Liver (tissue), 9 donors: ENCODE data around the gene TMTC4. TPM values are rescaled to one million over a fixed set of nuclear protein-coding genes. Genes with fewer than 3 reads are reported as not detected.

Experiments
- DNase-seq: peaks from one replicate; pipeline ENCODE4 v3.0.0-alpha.2; 2017; ENCODE audit warnings: low spot score
- H3K27ac ChIP-seq, 2 donors: one replicate each; pipeline ENCODE4 v1.7.0; 2013; ENCODE audit warnings: inconsistent platforms in 2 of 2, low read length in 2 of 2, control low read depth in 1 of 2, low read depth in 1 of 2, mild to moderate bottlenecking in 1 of 2
- H3K27me3 ChIP-seq, 4 donors: one replicate each; pipeline versions ENCODE4 v1.6.1 to v1.7.0; 2013; ENCODE audit warnings: low read length in 3 of 4, inconsistent platforms in 1 of 4, mild to moderate bottlenecking in 1 of 4, moderate library complexity in 1 of 4; ENCODE audit not compliant: control insufficient read depth in 4 of 4, insufficient read depth in 4 of 4
- H3K36me3 ChIP-seq, 4 donors: one replicate each; pipeline versions ENCODE4 v1.6.1 to v1.7.0; 2013; ENCODE audit warnings: low read length in 3 of 4, mild to moderate bottlenecking in 3 of 4, low read depth in 1 of 4, moderate library complexity in 1 of 4; ENCODE audit not compliant: control insufficient read depth in 4 of 4, insufficient read depth in 3 of 4
- H3K4me1 ChIP-seq, 4 donors: one replicate each; pipeline versions ENCODE4 v1.6.1 to v1.7.0; 2013; ENCODE audit warnings: low read length in 3 of 4, mild to moderate bottlenecking in 3 of 4, moderate library complexity in 1 of 4; ENCODE audit not compliant: control insufficient read depth in 4 of 4, insufficient read depth in 4 of 4
- H3K4me3 ChIP-seq, 3 donors: one replicate each; pipeline versions ENCODE4 v1.6.1 to v1.7.0; 2013; ENCODE audit warnings: low read length in 3 of 3, control low read depth in 1 of 3, low read depth in 1 of 3, mild to moderate bottlenecking in 1 of 3
- H3K9ac ChIP-seq, 2 donors: one replicate each; pipeline ENCODE4 v1.7.0; 2013; ENCODE audit warnings: low read length in 2 of 2, mild to moderate bottlenecking in 2 of 2, moderate library complexity in 2 of 2, control low read depth in 1 of 2, low read depth in 1 of 2
- H3K9me3 ChIP-seq, 4 donors: one replicate each; pipeline versions ENCODE4 v1.6.1 to v1.7.0; 2013; ENCODE audit warnings: low read length in 3 of 4; ENCODE audit not compliant: control insufficient read depth in 4 of 4
- ATF3 ChIP-seq: IDR thresholded peaks from 2 replicates; pipeline ENCODE4 v1.6.1; 2016; ENCODE audit warnings: antibody characterized with exemption
- CTCF ChIP-seq: fragments of 150-350 bp; IDR thresholded peaks from 2 replicates; pipeline ENCODE4 v1.5.1; 2017; ENCODE audit warnings: improper control_type of control experiment, low read depth, low read length; ENCODE audit not compliant: missing input control
- EGR1 ChIP-seq, 2 donors: IDR thresholded peaks; 2 replicates each; pipeline ENCODE4 v1.6.1; 2016 to 2018; ENCODE audit warnings: antibody characterized with exemption in 2 of 2, low read depth in 2 of 2
- FOXA1 ChIP-seq: IDR thresholded peaks from 2 replicates; pipeline ENCODE4 v1.6.1; 2016; ENCODE audit warnings: antibody characterized with exemption
- GABPA ChIP-seq, 2 donors: IDR thresholded peaks in 1 of 2; conservative IDR thresholded peaks in 1 of 2; 2 replicates each; pipeline ENCODE4 v1.6.1; 2016; ENCODE audit warnings: antibody characterized with exemption in 2 of 2, mild to moderate bottlenecking in 1 of 2, moderate library complexity in 1 of 2
- HNF4A ChIP-seq, 2 donors: conservative IDR thresholded peaks; 2 replicates each; pipeline ENCODE4 v1.6.1; 2016; ENCODE audit warnings: antibody characterized with exemption in 2 of 2, mild to moderate bottlenecking in 2 of 2
- HNF4G ChIP-seq: IDR thresholded peaks from 2 replicates; pipeline ENCODE4 v1.6.1; 2016; ENCODE audit warnings: antibody characterized with exemption
- JUND ChIP-seq, 2 donors: IDR thresholded peaks; 2 replicates each; pipeline ENCODE4 v1.6.1; 2016; ENCODE audit warnings: antibody characterized with exemption in 2 of 2
- MAX ChIP-seq: IDR thresholded peaks from 2 replicates; pipeline ENCODE4 v1.6.1; 2016; ENCODE audit warnings: antibody characterized with exemption
- NR2F2 ChIP-seq: IDR thresholded peaks from 2 replicates; pipeline ENCODE4 v1.6.1; 2016; ENCODE audit warnings: antibody characterized with exemption
- RAD21 ChIP-seq, 2 donors: IDR thresholded peaks; 2 replicates each; pipeline ENCODE4 v1.6.1; 2016; ENCODE audit warnings: antibody characterized with exemption in 2 of 2, mild to moderate bottlenecking in 2 of 2
- REST ChIP-seq: IDR thresholded peaks from 2 replicates; pipeline ENCODE4 v1.6.1; 2016; ENCODE audit warnings: antibody characterized with exemption, mild to moderate bottlenecking
- RXRA ChIP-seq, 2 donors: IDR thresholded peaks; 2 replicates each; pipeline ENCODE4 v1.6.1; 2017 to 2018; ENCODE audit warnings: antibody characterized with exemption in 2 of 2, mild to moderate bottlenecking in 1 of 2
- SP1 ChIP-seq: IDR thresholded peaks from 2 replicates; pipeline ENCODE4 v1.6.1; 2018; ENCODE audit warnings: antibody characterized with exemption, mild to moderate bottlenecking
- TAF1 ChIP-seq: conservative IDR thresholded peaks from 2 replicates; pipeline ENCODE4 v1.6.1; 2016; ENCODE audit warnings: antibody characterized with exemption, mild to moderate bottlenecking
- YY1 ChIP-seq: IDR thresholded peaks from 2 replicates; pipeline ENCODE4 v1.6.1; 2016; ENCODE audit warnings: antibody characterized with exemption, mild to moderate bottlenecking
- ZBTB33 ChIP-seq: IDR thresholded peaks from 2 replicates; pipeline ENCODE4 v1.6.1; 2016; ENCODE audit warnings: antibody characterized with exemption
- WGBS: extraction: QIAGEN DNeasy Blood & Tissue Kit; methylation state at CpG from one replicate; pipeline ENCODE4 v1.1.7; 2013; 5-methylcytosine and 5-hydroxymethylcytosine counted together
- polyA plus RNA-seq, 2 donors: library from polyadenylated mRNA; stranded (reverse) in 1 of 2; unstranded in 1 of 2; fragments of 200-250 nt in 1 of 2; fragments of >200 nt in 1 of 2; fragmentation: Nextera tagmentation in 1 of 2; extraction: Ambion mirVana in 1 of 2; gene quantifications; one replicate each; pipeline versions ENCODE4 v1.2.1 to v1.2.3, GENCODE V29; 2013 to 2015
- total RNA-seq, 2 donors: library from RNA; depleted of rRNA; stranded (reverse); fragments of >200 nt; gene quantifications; one replicate each; pipeline ENCODE4 v1.2.3, GENCODE V29; 2014
- donor health status: healthy.
- donor health status: healthy.
- donor health status: healthy.
- donor health status: healthy.
- donor health status: healthy.

The TMTC4 gene
- total and polyA plus RNA-seq, 4 donors, result 7.3 to 26.4 (median 12.3) TPM

- H3K9me3 ChIP-seq, result no peaks in the 10 kb centered on the region
- no peaks in the 10 kb centered on the region for H3K36me3 ChIP-seq
- H3K27ac ChIP-seq, result no peak overlapping the region
- H3K9ac ChIP-seq, result no peak overlapping the region
- TF ChIP-seq GABPA (IDR thresholded peaks at IDR 0.05 in 1 of 2, conservative IDR thresholded peaks at IDR 0.05 in 1 of 2), result no peak
- TF ChIP-seq EGR1 (IDR thresholded peaks at IDR 0.05; ENCODE audit: low read depth in 2 of 2), result no peak
- TF ChIP-seq HNF4A (conservative IDR thresholded peaks at IDR 0.05), result no peak
- TF ChIP-seq ATF3, result no peak
- TF ChIP-seq CTCF, result no peak
- TF ChIP-seq ZBTB33, result no peak
- no peak for TF ChIP-seq JUND (IDR thresholded peaks at IDR 0.05)
- no peak for TF ChIP-seq HNF4G
- no peak for TF ChIP-seq RXRA (IDR thresholded peaks at IDR 0.05)
- TF ChIP-seq REST, result no peak
- TF ChIP-seq FOXA1, result no peak
- no peak for DNase-seq
- H3K4me3 ChIP-seq, result no peak overlapping the region
- H3K4me1 ChIP-seq, result no peaks in the 10 kb centered on the region
- WGBS, result 93% methylated on average over 7 of the region's 7 CpGs
- H3K27me3 ChIP-seq, result no peaks in the 10 kb centered on the region
Observed at GRCh38 chr13:100715604-100716003, 41.0 kb upstream of the TMTC4 start.

- 74% methylated on average over 2 of the region's 2 CpGs for WGBS
- H3K9ac ChIP-seq, result no peak overlapping the region
- H3K36me3 ChIP-seq, result no peaks in the 10 kb centered on the region
- H3K4me1 ChIP-seq, result no peaks in the 10 kb centered on the region
- H3K9me3 ChIP-seq, result no peaks in the 10 kb centered on the region
- H3K27ac ChIP-seq, result no peak overlapping the region
- no peaks in the 10 kb centered on the region for H3K27me3 ChIP-seq
- DNase-seq, result no peak
- H3K4me3 ChIP-seq, result no peak overlapping the region
- TF ChIP-seq HNF4A (conservative IDR thresholded peaks at IDR 0.05) (no peak), JUND (IDR thresholded peaks at IDR 0.05) (no peak), REST (no peak), RXRA (IDR thresholded peaks at IDR 0.05) (no peak), MAX (no peak), NR2F2 (no peak), SP1 (no peak), RAD21 (IDR thresholded peaks at IDR 0.05) (no peak), TAF1 (no peak), GABPA (IDR thresholded peaks at IDR 0.05 in 1 of 2, conservative IDR thresholded peaks at IDR 0.05 in 1 of 2) (no peak), ATF3 (no peak), FOXA1 (no peak), YY1 (no peak), EGR1 (IDR thresholded peaks at IDR 0.05; ENCODE audit: low read depth in 2 of 2) (no peak), ZBTB33 (no peak), HNF4G (no peak)
Observed at GRCh38 chr13:100714478-100714877, 39.9 kb upstream of the TMTC4 start.
